DOHH2 (cell line): ENCODE results near the gene GLYATL1B.

Experiments used
- H3F3A ChIP-seq: fragments of 200-600 bp; sonication (generic), shearing (Covaris generic); 2 replicates; pipeline ENCODE4 v1.6.0; 2016; ENCODE audit warnings: antibody characterized with exemption, mild to moderate bottlenecking; ENCODE audit not compliant: control insufficient read depth, insufficient read depth
- H3K27ac ChIP-seq: fragments of 200-600 bp; sonication (generic); 2 replicates; pipeline ENCODE4 v1.5.1; 2014; ENCODE audit warnings: low read depth, mild to moderate bottlenecking, low read length, moderate library complexity
- H3K27me3 ChIP-seq: fragments of 200-600 bp; sonication (generic); 2 replicates; pipeline ENCODE4 v1.6.1; 2014; ENCODE audit warnings: mild to moderate bottlenecking, low read length, mixed read lengths; ENCODE audit not compliant: control insufficient read depth
- H3K36me3 ChIP-seq: fragments of 200-600 bp; sonication (generic); 2 replicates; pipeline ENCODE4 v1.6.1; 2014; ENCODE audit warnings: mild to moderate bottlenecking, low read length, moderate library complexity, mixed read lengths; ENCODE audit not compliant: control insufficient read depth
- H3K4me1 ChIP-seq: fragments of 200-600 bp; sonication (generic); 2 replicates; pipeline ENCODE4 v1.6.1; 2014; ENCODE audit warnings: mild to moderate bottlenecking, low read length, mixed read lengths; ENCODE audit not compliant: control insufficient read depth
- H3K4me2 ChIP-seq: fragments of 200-600 bp; sonication (generic); 2 replicates; pipeline ENCODE4 v1.6.0; 2014; ENCODE audit warnings: mild to moderate bottlenecking, low read length, moderate library complexity
- H3K4me3 ChIP-seq: fragments of 200-600 bp; sonication (generic); 2 replicates; pipeline ENCODE4 v1.5.1; 2014; ENCODE audit warnings: mild to moderate bottlenecking, low read length, mixed read lengths
- H3K79me2 ChIP-seq: fragments of 200-600 bp; sonication (generic); 2 replicates; pipeline ENCODE4 v1.6.1; 2014; ENCODE audit warnings: mild to moderate bottlenecking, low read length, mixed read lengths; ENCODE audit not compliant: control insufficient read depth
- H3K9me2 ChIP-seq: fragments of 200-600 bp; sonication (generic); replicated peaks from 2 replicates; pipeline ENCODE4 v1.6.1; 2014; ENCODE audit warnings: mild to moderate bottlenecking, low read length, mixed read lengths; ENCODE audit not compliant: control insufficient read depth
- H3K9me3 ChIP-seq: fragments of 200-600 bp; sonication (generic); 2 replicates; pipeline ENCODE4 v1.6.1; 2014; ENCODE audit warnings: antibody characterized with exemption, low read length, mixed read lengths; ENCODE audit not compliant: control insufficient read depth, insufficient read depth
- H4K20me1 ChIP-seq: fragments of 200-600 bp; sonication (generic); 2 replicates; pipeline ENCODE4 v1.6.0; 2014; ENCODE audit warnings: low read depth, mild to moderate bottlenecking, antibody characterized with exemption, low read length, moderate library complexity; ENCODE audit not compliant: control insufficient read depth, insufficient read depth
- CTCF ChIP-seq: fragments of 200-600 bp; sonication (generic); IDR thresholded peaks from one replicate; pipeline ENCODE4 v1.5.1; 2014; ENCODE audit warnings: antibody characterized with exemption, mild to moderate bottlenecking, low read depth, low read length; ENCODE audit not compliant: poor library complexity, severe bottlenecking
- EZH2phosphoT487 ChIP-seq: fragments of 200-600 bp; sonication (generic); IDR thresholded peaks from 2 replicates; pipeline ENCODE4 v1.6.1; 2017; ENCODE audit warnings: borderline replicate concordance, mild to moderate bottlenecking, antibody characterized with exemption, low read length, moderate library complexity, mixed read lengths

The GLYATL1B gene

DNA sequence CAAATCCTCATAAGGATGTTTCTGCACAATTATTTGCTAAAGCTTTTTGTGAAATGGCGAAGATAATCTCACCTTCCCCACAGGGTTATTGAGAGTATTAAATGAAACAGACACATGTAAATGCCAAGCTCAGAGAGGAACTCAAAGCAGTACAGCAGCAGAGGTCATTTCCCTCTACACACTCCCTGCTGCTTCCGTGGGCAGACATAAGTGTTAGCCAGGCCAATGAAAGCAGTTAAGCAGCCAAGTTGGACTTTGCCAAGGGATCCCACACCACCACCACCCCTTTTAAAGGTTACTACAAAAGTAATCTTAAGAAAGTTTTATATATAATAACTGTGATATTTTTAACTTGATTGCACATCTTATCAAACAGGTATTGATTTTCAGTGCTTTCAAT is 52.5 kb downstream of the GLYATL1B start:
- Histone ChIP-seq H3K4me1 (peaks cover 54% of the 10 kb centered on the region), H4K20me1 (no peaks in the 10 kb centered on the region), H3K27me3 (no peaks in the 10 kb centered on the region), H3K27ac (no peak overlapping the region), H3K79me2 (no peaks in the 10 kb centered on the region), H3K9me2 (no peaks in the 10 kb centered on the region), H3K4me2 (no peak overlapping the region), H3K4me3 (no peak overlapping the region), H3F3A (peaks cover 5% of the 10 kb centered on the region), H3K9me3 (peaks cover 14% of the 10 kb centered on the region), H3K36me3 (peaks cover 16% of the 10 kb centered on the region)
- no peak for TF ChIP-seq CTCF
- no peak for TF ChIP-seq EZH2phosphoT487

- Histone ChIP-seq H3K27ac (no peak overlapping the region), H3K79me2 (no peaks in the 10 kb centered on the region), H3K9me2 (no peaks in the 10 kb centered on the region), H3K27me3 (no peaks in the 10 kb centered on the region), H3K4me3 (no peak overlapping the region), H4K20me1 (no peaks in the 10 kb centered on the region), H3K9me3 (peaks cover 14% of the 10 kb centered on the region), H3F3A (peaks cover 12% of the 10 kb centered on the region), H3K4me1 (peaks cover 55% of the 10 kb centered on the region), H3K4me2 (no peak overlapping the region), H3K36me3 (peaks cover 10% of the 10 kb centered on the region; the same call in 1 of the 2 replicates)
- no peak for TF ChIP-seq CTCF
- TF ChIP-seq EZH2phosphoT487, result no peak
These were observed 55.1 kb downstream of the GLYATL1B start for GRCh38 chr11:59141191-59141590.

GRCh38 chr11:59141673-59142460 is 55.8 kb downstream of the GLYATL1B start:
- peak overlapping the region; percentile 83 for H3K4me3 ChIP-seq
- H3K9me3 ChIP-seq, result peaks cover 14% of the 10 kb centered on the region
- H3K27me3 ChIP-seq, result no peaks in the 10 kb centered on the region
- H3K9me2 ChIP-seq, result no peaks in the 10 kb centered on the region
- no peak overlapping the region; the same call in 1 of the 2 replicates for H3K27ac ChIP-seq
- TF ChIP-seq EZH2phosphoT487 (no peak), CTCF (no peak)
- peaks cover 12% of the 10 kb centered on the region for H3F3A ChIP-seq
- no peaks in the 10 kb centered on the region for H3K79me2 ChIP-seq
- peaks cover 17% of the 10 kb centered on the region for H3K36me3 ChIP-seq
- H4K20me1 ChIP-seq, result no peaks in the 10 kb centered on the region
- peak overlapping the region; percentile 84 for H3K4me2 ChIP-seq
- H3K4me1 ChIP-seq, result peaks cover 56% of the 10 kb centered on the region
